Measurements from ENCODE around the gene SIX6. TPM values are rescaled to one million over a fixed set of nuclear protein-coding genes. Genes with fewer than 3 reads are reported as not detected.

The SIX6 gene
- total and polyA plus RNA-seq, 10 of the 15 experiments (the other 5 are each of a cell fraction or from before 2014, with no cell fraction given), result not detected

- H3K9ac ChIP-seq (ENCODE audit: control insufficient read depth, insufficient read depth, low read length), result no peak overlapping the region
- BruUV-seq (replicated peaks), result no TSS peak
- no peak overlapping the region for H3K4me2 ChIP-seq (ENCODE audit: control insufficient read depth, insufficient read depth)
- no peaks in the 10 kb centered on the region for H3K4me1 ChIP-seq (ENCODE audit: control insufficient read depth, insufficient read depth, low read length)
- SMC1A ChIA-PET (ENCODE audit: uncharacterized antibody, unreplicated experiment), result no interaction called here
- FAIRE-seq (no peak), ATAC-seq (no peak), DNase-seq (ENCODE audit: low read depth, low spot score) (no peak)
- no peak for TF ChIP-seq RFX5 (IDR thresholded peaks at IDR 0.05; ENCODE audit: low read depth, low read length)
- TF ChIP-seq ZNF687 (IDR thresholded peaks at IDR 0.05), result no peak
- no peak for TF ChIP-seq YBX1 (IDR thresholded peaks at IDR 0.05)
- no peak for TF ChIP-seq ESRRA (IDR thresholded peaks at IDR 0.05; ENCODE audit: low read length)
- no peak for TF ChIP-seq RELA (IDR thresholded peaks at IDR 0.05; ENCODE audit: borderline replicate concordance, partially characterized antibody)
- TF ChIP-seq BCLAF1 (IDR thresholded peaks at IDR 0.05), result no peak
- H3K27me3 ChIP-seq (replicated peaks in 1 of 2; ENCODE audit: control insufficient read depth in 2 of 2, insufficient read depth in 2 of 2, low read length in 1 of 2), result peaks cover 15 to 36% of the 10 kb centered on the region in 2 experiments
- intact Hi-C loops (cut with micrococcal nuclease; ENCODE audit: unreplicated experiment), result no loop called here
- RAD21 ChIA-PET (ENCODE audit: unreplicated experiment), result no interaction called here
- no peak overlapping the region for H3K27ac ChIP-seq (ENCODE audit: control insufficient read depth, insufficient read depth)
- CTCF ChIA-PET, result no interaction called here
- H3K9me3 ChIP-seq (replicated peaks; ENCODE audit: control insufficient read depth, insufficient read depth, low read length), result no peaks in the 10 kb centered on the region; the same call in 2 of the 3 replicates
- H3K36me3 ChIP-seq (ENCODE audit: control insufficient read depth in 2 of 2, insufficient read depth in 2 of 2, low read length in 1 of 2), result no peaks in the 10 kb centered on the region
- in situ Hi-C loops (cut with MboI), result no loop called here
- no peaks in the 10 kb centered on the region for H3K79me2 ChIP-seq (ENCODE audit: control insufficient read depth, insufficient read depth, low read length)
- no peak overlapping the region for H3K4me3 ChIP-seq
- POLR2A ChIA-PET, result no interaction called here
- H2AFZ ChIP-seq (ENCODE audit: control insufficient read depth, low read depth, low read length), result no peak overlapping the region
- no peaks in the 10 kb centered on the region for H4K20me1 ChIP-seq (ENCODE audit: control insufficient read depth, insufficient read depth)
- WGBS (ENCODE audit: insufficient coverage, insufficient replicate concordance, low lambda C conversion rate, missing lambda C conversion rate), result 0% methylated on average over 2 of the region's 2 CpGs
These were observed 3.5 kb upstream of the SIX6 start for GRCh38 chr14:60505448-60505847.
